GM12801 (cell line): ENCODE data around the gene PXDC1.

Experiments used
- TF ChIP-seq, protein P1 (sequence below): IDR thresholded peaks from one replicate; pipeline ENCODE4 v1.5.1; 2011; ENCODE audit warnings: control low read depth; ENCODE audit not compliant: insufficient read length; ENCODE audit errors: extremely low read depth

PXDC1 gene

DNA sequence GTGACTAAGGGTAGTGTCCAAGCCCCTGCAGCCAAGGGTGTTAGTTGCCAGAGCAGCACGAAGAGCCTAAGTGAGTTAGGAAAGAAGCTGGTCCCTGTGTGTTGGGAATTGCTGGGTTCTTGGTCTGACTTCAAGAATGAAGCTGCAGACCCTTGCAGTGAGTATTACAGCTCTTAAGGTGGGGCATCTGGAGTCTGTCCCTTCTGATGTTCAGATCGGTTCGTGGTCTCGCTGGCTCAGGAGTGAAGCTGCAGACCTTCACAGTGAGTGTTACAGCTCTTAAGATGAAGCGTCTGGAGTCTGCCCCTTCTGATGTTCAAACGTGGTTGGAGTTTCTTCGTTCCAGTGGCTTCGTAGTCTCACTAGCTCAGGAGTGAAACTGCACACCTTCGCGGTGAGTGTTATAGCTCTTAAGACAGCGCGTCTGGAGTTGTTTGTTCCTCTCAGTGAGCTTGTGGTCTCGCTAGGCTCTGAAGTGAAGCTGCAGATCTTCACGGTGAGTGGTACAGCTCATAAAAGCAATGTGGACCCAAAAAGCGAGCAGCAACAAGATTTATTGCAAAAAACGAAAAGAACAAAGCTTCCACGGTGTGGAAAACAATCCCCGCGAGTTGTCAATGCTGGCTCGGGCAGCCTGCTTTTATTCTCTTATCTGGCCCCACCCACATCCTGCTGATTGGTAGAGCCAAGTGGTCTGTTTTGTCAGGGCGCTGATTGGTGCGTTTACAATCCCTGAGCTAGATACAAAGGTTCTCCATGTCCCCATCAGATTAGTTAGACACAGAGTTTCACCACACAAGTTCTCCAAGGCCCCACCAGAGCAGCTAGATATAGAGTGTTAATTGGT, 31.8 kb downstream of the PXDC1 start:
- TF ChIP-seq, protein P1, sequence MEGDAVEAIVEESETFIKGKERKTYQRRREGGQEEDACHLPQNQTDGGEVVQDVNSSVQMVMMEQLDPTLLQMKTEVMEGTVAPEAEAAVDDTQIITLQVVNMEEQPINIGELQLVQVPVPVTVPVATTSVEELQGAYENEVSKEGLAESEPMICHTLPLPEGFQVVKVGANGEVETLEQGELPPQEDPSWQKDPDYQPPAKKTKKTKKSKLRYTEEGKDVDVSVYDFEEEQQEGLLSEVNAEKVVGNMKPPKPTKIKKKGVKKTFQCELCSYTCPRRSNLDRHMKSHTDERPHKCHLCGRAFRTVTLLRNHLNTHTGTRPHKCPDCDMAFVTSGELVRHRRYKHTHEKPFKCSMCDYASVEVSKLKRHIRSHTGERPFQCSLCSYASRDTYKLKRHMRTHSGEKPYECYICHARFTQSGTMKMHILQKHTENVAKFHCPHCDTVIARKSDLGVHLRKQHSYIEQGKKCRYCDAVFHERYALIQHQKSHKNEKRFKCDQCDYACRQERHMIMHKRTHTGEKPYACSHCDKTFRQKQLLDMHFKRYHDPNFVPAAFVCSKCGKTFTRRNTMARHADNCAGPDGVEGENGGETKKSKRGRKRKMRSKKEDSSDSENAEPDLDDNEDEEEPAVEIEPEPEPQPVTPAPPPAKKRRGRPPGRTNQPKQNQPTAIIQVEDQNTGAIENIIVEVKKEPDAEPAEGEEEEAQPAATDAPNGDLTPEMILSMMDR: no peak

DNA sequence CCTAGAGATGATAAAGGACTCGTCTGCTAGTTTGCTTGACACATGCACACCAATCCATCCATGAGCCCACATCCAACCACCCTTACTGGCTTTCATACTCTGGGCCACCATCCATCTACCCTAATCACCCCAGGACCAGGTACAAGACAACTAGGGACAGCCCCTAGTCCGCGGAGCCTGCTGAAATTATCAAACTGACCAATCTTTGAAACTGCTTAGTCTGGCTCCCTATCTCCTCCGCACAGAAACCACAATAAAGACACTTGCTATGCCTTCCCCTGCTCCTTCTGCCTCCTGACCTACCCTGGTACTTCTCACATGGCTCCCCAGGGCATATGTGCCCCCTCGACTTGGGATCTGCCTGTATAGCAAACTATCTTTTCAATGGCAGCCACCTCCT, 33.1 kb downstream of the PXDC1 start:
- TF ChIP-seq, protein P1: no peak

DNA sequence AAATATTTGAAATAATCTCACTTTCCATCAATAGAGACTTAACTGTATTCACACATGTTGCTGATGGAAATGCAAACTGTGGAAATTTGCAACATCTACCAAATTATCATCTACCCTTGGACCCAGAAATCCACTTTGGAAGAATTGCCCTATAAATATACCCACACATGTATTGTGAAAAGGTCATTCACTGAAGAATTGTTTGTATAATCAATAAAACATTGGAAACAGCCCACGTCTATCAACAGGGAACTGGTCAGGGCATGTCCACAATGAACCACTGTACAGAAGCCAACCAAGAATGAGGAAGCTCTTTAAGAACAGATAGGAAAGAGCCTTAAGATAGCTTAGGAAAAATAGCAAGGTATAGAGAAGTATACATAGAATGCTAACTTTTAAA, 36.2 kb downstream of the PXDC1 start:
- TF ChIP-seq, protein P1: no peak

- TF ChIP-seq, protein P1: no peak
Measured at GRCh38 chr6:3714768-3715167, 36.7 kb downstream of the PXDC1 start.

DNA sequence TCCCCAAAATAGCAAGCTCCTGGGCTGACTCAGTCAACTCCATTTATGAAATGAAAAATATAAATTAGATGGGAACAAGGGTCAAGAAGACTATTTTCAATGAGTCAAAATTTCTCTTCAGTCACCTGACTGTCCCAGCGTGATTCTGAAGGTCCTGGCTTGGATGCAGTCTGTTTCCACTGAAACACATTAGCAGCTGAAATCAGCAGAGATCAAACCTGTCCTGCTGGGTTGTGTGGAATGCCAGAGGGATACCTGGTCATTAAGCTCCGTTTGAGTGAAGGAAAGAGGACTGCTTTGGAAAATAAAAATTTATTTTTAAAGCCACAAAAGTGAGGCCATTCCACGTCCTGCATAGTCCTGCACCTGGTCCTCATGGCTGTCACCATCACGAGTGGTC, 37.4 kb downstream of the PXDC1 start:
- TF ChIP-seq, protein P1: no peak

- TF ChIP-seq, protein P1: no peak
Measured at GRCh38 chr6:3712827-3713665, 38.5 kb downstream of the PXDC1 start.

DNA sequence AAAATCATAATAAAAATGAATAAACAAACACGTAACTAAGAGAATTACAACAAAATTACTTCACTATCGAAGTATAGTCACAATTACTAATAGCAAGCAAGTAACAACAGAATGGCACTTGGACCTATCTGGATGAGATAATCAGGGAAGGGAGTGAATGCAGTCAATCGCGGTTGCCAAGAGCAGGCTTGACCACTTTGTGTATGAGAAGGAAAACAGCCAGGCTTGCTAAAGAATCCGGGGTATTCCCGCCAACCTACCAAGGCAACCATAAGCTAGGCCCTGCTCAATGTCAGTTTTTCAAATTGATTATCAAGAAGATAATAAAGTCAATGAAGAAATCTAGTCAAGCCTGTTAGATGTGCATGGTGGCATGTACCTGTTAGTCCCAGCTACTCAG, 39.7 kb downstream of the PXDC1 start:
- TF ChIP-seq, protein P1: no peak
